H54 (cell line): ENCODE results near the gene LACTBL1.
"Not testable (repeated sequence)": the region's sequence is repeated elsewhere in the genome, so short reads cannot be mapped to it uniquely, and the experiment has no call there.

Experiments
- DNase-seq: peaks from one replicate; pipeline ENCODE4 v3.0.0; 2011; ENCODE audit warnings: low spot score, mixed read lengths; ENCODE audit not compliant: insufficient read length
- FAIRE-seq: peaks from 3 replicates; lab custom pipeline; 2011; peaks lifted over from hg19 to GRCh38; lab: Jason Lieb, UNC
- POLR2A ChIP-seq: IDR thresholded peaks from 2 replicates; pipeline ENCODE4 v1.6.1; 2011; ENCODE audit warnings: low read depth, mild to moderate bottlenecking, low read length

Gene LACTBL1

DNA sequence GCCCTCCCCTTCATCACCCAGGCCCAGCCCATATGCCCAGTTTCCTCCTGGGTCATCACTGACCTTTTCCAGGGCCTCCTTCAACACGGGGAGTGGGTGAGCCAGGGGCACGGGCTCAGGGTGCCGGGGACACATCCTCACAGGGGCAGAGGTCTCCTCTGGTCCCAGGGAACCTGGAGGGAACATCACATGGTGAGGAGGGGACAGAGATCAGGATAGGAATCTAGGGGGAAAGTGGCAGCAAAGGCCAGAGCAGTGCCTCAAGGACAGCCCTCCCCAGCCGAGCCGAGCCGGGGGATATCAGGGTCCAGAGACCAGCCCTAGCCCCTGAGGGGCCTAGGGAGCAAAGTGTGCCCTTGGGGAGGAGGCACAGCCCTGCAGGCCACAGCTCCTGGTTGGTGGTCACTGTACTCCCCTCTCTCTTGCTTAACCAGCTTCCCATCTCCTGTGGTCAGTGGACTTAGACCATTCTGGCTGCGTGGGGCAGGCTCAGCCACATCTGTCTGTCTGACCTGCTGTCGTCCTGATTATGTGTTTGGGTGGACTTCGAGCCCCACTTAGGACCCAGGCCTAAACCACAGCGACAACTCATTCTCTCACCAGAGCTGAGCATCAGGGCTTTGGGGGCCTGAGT, 9.5 kb downstream of the LACTBL1 start:
- DNase-seq = no peak
- TF ChIP-seq POLR2A = no peak
- no peak for FAIRE-seq

DNA sequence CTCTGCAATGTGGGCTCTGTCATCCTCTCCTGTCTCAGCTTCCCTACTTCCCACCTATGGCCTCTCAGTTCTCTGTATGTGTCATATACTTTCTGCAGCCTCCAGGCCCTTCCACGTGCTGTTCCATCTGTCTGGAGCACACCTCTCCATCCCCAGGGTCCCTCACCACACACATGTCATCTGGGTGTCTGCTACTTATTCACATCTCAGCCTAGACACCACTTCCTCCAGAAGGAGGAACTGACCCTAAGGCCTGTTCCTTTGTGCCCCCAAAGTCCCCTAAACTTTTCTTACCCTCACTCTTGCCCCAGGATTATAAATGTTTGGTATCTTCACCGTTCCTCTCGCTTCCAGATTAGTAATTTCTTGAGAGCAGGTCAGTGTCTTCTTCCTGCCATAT, 10.1 kb downstream of the LACTBL1 start:
- DNase-seq (no peak), FAIRE-seq (no peak)
- TF ChIP-seq POLR2A = no peak

DNA sequence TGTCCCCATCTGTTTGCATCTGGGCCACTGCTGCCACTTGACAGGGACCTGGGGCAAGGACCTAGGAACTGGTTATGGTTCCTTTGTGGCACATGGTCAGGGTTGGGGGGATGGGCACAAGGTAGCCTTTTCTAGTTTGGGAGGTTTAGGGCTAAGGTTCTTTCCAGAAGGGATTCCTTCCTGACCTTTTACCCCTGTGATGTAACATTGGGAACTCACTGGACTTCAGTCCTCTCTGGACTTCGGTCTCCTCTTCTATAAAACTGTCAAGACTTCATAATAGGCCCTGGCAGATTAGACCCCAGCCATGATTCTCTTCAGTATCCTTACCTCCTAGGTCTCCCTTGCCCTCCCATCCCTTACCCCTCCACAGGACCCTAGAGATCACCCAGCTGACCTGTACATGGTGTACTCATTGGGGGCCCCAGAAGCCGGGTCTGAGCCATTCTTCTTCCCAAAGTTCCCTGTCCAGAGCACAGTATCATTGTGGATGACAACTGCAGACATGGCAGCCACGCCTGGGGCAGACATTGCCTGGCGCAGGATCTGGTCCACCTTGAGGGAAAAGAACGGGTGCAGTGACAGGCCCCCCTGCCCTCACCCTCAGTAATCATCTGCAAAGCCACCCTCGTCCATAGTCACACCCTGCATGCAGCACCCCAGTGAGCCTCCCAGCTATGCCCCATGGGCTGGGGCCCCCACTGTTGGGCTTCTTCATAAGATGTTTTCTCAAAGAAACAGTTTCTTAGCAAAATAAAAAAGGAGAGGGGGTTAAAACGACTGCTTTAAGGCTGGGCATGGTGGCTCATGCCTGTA, 12.9 kb downstream of the LACTBL1 start:
- no peak for TF ChIP-seq POLR2A
- no peak for FAIRE-seq

DNA sequence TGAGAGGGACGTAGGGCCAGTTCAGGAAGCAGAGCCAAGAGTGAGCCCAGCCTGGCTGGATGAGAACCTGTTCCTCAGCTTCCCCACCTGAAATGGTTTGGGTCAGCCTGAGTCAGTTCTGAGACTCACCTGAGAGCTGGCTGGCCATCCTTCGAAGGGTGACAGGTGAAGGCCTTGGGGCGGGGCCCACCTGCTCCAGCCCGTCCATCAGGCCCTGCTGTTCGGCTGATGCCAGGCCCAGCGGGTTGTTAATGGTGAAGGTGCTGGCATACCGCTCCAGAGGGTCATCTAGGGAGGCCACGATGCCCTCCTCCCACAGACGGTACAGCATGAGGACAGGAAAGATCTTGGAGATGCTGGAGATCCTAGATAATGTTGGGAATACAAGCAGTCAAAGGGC, 14.1 kb downstream of the LACTBL1 start:
- TF ChIP-seq POLR2A = no peak
- no peak for FAIRE-seq
- DNase-seq = no peak

More for the DNA sequence above, 12.9 kb downstream of the LACTBL1 start:
- DNase-seq = no peak

DNA sequence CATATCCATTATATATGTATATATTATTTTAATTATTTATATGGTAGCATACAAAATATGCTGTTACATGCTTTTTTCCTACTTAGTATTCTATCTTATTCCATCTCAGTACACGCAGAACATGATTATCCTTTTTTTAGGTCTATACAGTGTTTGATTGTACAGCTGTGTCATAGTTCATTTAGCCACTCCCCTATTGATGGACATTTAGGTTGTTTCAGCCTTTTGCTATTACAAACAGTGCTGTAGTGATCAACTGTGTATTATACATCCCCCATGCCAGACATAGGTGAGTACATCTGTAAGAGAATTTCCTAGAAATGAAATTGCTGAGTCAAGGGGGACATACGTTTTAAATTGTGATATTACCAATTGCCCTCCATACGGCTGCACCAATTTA, 15.6 kb downstream of the LACTBL1 start:
- FAIRE-seq (no peak), DNase-seq (no peak)
- no peak for TF ChIP-seq POLR2A

DNA sequence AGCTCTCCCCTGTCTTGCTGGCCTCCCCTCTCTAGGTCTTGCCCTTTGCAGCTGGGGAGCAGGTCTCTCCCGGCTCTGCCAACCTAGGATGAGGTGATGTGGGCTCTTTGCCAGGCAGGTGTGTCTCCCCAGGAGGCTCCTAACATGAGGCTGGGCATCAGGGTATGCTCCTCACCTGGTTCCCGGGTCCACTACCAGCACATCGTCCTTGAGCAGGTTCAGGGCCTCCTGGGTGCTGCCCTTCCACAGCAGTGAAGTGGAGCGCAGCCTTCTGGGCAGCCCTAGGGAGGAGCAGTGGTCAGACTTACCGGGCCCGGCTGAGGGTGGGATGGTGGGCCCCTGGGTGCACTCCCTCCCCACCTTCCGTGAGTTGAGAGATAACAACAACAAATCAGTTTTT, 17.5 kb downstream of the LACTBL1 start:
- FAIRE-seq = no peak
- no peak for TF ChIP-seq POLR2A
- no peak for DNase-seq

DNA sequence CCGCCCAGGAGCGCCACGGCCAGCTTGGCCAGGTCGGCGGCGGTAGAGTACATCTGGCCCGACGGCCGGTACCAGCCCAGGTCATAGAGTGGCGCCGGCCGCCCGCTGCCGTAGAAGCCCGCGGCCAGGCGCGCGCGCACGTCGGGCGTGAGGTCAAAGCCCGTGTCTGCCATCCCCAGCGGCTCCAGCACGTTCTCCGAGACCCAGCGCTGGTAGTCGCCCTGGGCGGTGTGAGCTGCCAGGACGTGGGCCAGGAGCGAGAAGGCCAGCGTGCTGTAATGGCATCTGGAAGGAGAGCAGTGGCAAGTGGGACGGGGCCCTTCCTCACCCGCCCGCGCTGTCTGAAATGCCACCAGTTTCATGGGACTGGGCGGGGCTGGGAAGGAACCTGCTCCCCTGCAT, 18.9 kb downstream of the LACTBL1 start:
- FAIRE-seq = no peak
- no peak for DNase-seq
- no peak for TF ChIP-seq POLR2A

DNA sequence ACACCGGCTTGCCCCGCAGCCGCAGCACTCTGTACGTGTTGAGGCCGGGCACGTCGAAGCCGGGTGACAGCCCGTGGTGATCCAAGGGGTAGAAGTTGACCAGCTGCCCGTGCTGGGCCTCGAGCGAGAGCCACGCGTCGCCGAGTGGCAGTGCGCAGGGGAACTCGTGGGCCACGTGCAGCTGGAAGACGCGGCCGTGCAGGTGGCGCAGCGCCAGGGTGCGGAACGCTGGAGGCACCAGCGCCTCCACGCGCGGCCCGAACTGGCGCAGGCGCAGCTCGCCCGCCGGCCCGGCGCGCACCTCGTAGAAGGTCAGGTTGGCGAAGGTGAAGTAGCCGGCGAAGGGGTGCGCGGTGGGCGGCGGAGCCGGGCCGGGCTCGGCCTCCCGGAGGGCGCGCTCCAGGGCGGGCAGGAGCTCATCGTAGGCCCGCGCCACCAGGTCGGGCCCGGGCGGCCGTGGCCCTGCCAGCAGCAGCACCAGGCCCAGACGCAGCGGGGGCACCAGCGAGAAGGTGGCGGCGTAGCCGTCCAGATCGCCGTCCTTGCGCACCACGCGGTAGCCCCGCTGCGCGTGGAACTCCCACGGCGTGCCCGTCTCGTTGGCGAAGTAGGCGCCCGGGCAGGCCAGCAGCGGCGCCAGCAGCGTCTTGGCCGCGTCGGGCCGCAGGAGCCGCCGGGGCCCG, 19.5 kb downstream of the LACTBL1 start:
- FAIRE-seq (no peak), DNase-seq (no peak)
- TF ChIP-seq POLR2A = no peak

DNA sequence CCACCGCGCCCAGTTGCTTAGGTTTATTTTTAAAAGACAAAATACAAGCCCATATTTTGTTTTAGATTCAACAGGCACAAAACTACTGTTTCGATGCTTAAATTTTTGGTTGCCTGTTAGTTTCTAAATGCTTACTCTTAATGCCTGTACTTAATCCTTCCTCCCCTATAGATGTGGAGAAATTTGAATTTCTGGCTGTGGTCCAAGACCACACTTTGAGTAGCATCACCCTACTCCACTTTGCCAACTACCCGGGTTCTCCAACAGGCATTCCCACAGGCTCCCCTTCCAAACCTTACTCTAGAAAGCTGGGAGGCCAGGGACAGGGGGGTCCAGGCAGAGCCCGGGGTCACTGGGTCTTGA, 20.0 kb downstream of the LACTBL1 start:
- FAIRE-seq (no peak), DNase-seq (no peak)
- no peak for TF ChIP-seq POLR2A

DNA sequence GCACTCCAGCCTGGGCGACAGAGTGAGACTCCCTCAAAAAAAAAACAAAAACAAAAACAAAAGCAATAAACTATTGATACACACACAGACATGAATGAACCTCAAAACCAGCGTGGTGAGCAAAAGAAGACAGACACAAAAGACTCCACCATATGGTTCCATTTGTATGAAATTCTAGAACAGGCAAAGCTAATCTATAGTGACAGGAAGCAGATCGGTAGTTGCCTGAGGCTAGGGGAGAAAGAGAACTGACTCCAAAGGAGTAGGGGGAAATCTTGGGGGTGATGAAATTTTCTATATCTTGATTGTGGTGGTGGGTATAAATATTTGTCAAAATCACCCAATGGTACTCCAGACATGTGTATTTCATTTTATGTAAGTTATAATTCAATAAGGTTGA, 20.9 kb downstream of the LACTBL1 start:
- no peak for TF ChIP-seq POLR2A
- FAIRE-seq (no peak), DNase-seq (no peak)

DNA sequence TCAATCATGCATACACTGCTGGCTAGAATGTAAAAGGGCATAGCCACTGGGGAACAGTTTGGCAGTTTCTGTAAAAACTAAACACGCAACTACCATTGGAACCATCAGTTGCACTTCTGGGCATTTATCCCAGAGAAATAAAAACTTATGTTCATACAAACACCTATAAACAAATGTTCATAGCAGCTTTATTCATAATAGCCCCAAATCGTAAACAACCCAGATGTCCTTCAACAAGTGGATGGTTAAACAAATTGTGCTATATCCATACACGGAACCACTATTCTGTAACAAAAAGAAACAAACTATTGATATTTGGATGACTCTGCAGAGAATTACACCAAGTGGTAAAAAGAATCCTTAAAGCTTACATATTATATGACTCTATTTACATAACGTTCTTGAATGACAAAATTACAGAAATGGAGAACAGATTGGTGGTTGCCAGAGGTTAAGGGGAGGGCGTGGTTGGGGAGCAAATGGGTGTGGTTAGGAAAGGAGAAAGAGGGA, 22.8 kb downstream of the LACTBL1 start:
- FAIRE-seq (no peak), DNase-seq (no peak)
- no peak for TF ChIP-seq POLR2A

DNA sequence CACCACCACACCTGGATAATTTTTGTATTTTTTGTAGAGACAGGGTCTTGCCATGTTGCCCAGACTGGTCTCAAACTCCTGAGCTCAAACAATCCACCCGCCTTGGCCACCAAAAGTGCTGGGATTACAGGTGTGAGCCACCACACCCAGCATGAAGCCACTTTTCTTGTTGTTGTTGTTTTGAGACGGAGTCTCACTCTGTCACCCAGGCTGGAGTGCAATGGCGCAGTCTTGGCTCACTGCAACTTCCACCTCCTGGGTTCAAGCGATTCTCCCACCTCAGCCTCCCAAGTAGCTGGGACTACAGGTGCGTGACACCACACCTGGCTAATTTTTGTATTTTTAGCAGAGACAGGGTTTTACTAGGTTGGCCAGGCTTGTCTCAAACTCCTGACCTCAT, 27.5 kb downstream of the LACTBL1 start:
- not testable (repeated sequence) for FAIRE-seq, DNase-seq

DNA sequence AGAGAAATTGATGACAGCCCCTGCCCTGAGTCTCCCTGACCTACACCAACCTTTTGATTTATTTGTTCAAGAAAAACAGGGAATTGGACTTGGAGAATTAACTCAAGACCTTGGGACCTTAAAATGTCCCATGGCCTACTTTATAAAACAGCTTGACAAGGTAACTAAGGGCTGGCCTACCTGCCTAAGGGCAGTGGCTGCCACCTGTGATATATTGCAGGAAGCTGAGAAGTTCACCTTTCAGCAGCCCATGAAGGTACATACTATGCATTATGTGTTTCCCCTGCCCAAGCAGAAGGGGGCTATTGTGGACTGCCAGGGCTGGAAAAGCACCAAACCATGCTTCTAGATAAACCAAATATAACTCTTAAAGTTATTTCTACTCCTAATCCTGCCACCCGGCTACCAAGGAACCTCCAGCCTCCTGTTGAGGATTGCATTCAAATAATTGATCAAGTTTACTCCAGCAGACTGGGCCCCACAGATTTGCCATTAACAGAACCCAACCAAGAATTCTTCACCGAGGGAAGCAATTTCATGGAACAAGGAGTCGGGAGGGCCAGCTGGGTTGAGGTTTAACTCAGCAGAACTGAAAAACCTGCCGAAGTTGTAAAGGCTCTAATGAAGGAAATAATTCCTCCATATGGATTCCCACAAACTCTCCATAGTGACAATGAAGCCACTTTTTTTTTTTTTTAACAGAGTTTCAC, 28.2 kb downstream of the LACTBL1 start:
- DNase-seq (no peak), FAIRE-seq (no peak)
- no peak for TF ChIP-seq POLR2A

DNA sequence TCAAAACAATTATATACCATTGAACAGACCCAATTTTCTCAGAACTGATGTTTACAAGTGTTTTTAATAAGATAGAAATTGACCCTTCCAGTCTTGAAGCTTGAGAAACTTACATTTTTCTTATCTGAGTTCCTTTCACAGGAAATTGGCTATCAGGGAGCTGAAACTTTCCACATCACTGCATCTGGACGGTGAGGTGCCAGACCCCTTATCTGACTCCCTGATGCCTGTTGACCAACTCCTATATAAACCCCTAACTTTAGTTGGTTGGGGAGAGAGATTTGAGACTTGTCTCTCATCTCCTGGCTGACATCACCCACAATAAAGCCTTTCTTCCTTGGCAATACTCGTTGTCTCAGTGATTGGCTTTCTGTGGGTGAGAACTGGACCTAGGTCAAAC, 31.4 kb downstream of the LACTBL1 start:
- no peak for FAIRE-seq
- TF ChIP-seq POLR2A = no peak
- DNase-seq = no peak
